ENCODE results near the gene CROT.

The CROT gene

DNA sequence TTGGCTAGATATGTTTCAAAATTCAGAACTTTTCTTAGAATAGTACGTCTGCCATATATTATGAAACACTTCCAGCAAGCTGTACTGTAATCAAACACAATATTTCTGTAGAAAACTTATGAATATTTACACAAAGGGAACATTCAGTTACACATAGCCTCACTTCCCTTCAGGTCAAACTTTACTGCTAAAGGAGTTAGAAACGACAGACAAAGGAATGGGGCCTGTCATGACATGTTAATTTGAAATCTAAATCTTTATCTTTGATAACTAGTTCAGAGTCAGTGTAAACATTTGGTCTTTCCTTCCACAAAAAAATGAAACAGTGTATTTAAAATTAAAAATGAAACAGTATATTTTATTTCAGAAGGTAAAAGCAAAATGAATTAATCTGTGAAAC is 1.0 kb upstream of the CROT start:
- no peak for DNase-seq

DNA sequence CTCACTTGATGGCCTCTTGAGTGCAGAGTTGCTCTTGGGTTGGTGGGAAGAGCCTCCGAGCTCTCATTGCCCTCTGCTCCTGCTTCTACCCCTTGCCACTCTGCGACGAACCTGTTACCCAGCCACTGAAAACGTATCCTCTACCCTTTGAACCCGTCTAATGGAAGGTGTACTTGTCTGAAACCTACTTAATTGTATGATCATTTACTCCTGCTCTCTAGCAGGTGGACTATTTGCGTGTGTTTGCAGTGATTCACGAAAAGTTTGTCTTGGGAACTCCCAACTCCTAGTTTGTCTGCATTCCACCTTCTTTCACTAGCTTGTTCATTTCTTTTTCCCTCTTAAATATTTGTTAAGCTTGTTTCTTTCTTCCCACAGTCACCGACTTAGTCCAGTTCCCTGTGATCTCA is 503 bp downstream of the CROT start:
- no peak for DNase-seq

DNA sequence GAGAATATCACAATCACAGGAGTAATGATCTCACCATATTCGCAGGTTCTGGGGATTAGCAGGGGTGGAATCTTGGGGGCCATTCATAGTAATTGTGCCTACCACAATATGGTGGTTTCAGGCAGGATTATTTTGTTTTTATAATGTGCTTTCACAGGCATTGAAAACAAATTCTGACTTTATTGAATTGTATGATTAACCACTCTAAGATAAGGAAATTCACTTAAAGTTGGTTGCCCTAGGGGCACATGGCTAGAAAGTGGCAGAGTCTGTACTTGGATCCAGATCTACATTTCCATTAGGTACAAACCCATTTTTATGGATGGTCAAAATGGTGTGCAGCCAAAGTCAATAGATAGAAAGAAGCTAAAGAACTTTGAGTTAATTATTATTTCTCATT is 1.7 kb downstream of the CROT start:
- DNase-seq = no peak

DNA sequence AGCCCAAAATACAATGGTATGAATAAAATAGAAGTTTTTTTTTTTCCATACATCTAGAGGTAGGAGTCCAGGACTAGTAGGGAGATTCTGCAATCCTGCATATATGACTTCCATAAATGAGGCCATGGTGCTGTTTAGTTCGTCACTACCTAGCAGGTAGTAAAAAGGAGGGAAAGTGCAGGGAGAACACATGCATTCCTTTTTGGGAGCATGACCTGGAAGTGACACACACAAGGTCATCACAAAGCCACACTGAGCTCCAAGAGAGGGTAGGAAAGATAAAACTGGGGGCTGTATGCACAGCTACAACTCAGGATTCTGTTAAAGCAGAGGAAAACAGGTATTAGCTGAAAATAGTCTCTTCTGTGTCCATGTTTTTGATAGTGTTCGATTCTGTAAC is 2.2 kb downstream of the CROT start:
- no peak for DNase-seq

DNA sequence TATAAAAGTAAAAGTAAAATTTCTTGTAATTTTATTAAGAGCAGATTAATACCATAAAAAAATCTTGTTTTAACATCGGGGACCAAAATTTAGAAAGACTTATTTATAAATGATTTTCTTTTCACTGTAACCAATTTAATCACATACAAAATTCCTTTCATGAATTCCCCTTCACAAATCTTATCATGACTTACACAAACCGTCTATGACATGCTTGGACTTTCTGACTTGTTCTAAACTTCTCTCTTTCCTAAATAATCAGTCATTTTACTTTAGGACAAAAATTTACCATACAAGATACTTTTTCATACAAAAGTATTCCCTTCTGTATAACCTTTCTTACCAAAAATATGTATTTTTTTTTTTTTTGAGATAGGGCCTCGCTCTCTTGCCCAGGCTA is 9.3 kb downstream of the CROT start:
- no peak for DNase-seq

DNA sequence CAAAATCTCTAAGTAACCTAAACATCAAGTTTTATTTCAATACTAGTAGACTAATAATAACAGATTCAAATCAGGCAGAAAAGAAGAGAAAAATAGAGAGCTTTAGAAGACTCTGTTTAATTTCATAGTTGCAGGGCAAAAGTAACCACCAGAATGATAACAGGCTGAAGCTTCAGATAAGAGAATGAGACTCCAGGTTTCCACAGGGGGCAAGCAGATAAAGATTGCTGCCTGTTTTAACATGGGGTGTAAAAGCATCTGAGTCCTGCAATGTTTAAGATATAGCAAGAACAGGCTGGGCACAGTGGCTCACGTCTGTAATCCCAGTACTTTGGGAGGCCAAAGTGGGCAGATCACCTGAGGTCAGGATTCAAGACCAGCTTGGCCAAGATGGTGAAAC is 11.0 kb downstream of the CROT start:
- DNase-seq = no peak

DNA sequence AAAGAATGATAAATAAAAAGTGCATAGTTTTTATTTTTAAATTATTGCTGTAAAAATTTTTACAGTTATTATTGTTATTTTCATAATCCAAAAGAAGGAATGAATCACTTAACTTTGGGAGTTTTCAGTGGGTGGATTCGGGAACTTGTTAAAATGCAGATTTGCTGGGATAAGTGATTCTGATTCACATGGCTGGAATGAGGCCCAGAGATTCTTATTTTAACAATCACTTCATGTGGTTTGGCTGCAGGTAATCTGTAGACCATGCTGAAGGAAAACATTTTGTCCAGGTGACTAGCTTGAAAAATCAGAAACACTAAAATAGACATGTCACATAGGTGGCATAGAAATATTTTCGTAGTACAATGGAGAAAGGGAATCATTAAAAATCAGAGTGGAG is 13.9 kb downstream of the CROT start:
- DNase-seq = no peak

DNA sequence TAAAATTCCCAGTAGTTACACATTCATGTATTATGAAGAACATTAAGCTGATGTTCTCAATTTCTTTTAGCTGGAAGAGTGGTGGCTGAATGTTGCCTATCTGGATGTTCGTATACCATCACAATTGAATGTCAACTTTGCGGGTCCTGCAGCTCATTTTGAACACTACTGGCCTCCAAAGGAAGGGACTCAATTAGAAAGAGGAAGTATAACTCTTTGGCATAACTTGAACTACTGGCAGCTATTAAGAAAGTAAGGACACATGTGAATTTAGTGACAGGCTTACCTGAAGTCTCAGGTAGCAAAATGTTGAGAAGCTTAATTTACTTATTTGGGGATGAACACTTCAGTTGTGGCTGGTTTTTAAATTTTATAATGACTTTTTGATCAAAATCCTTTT is 15.9 kb downstream of the CROT start:
- DNase-seq = no peak

DNA sequence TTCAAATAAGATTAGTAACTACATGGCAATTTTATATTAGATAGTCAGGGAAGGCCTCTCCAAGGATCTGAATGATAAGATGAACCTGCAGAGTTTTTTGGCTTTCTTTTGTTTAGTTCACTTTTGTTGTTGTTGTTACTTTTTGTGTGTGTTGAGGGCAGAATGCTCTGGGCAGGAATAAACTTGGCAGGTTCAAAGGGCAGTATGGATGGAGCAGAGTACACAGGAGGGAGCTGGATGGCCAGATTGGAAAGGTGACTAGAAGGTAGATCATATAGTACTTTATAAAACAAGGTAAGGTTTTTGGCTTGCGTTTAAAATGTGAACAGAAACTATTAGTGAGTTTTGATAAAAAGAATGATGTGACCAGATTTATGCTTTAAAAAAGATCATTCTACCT is 17.9 kb downstream of the CROT start:
- no peak for DNase-seq

DNA sequence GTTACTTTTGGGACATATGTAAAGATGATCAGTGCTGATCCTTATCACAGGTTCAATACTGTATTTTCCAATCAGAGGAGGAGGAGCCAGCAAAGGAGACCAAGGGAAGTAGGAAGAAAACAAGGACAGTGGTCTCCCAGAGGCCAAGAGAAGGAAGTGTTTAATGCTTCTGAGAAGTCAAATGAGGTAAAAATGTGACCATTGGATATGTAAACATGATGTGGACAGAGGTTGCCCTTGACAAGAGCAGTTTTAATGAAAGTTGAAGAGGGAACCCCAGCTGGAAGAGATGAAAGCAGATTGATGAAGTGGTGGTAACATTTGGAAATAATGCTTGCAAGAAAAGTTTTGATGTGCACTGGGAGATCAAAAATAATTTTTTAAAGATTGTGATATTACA is 18.8 kb downstream of the CROT start:
- no peak for DNase-seq

DNA sequence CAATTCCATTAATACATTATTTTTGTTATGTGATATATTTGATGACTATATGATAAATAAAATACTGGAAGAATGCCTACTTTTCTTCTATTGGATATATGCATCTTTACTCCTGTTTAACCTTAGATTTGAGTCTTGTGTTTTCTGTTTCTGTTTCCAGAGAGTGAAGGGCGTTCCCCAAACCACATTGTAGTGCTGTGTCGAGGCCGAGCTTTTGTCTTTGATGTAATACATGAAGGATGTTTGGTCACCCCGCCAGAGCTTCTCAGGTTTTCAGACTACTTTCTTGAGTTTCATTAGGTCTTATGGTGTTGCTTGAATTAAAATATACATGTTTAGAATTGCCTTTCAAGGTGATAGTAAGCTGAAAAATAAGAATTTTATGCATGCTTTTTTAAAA is 23.8 kb downstream of the CROT start:
- DNase-seq = no peak

DNA sequence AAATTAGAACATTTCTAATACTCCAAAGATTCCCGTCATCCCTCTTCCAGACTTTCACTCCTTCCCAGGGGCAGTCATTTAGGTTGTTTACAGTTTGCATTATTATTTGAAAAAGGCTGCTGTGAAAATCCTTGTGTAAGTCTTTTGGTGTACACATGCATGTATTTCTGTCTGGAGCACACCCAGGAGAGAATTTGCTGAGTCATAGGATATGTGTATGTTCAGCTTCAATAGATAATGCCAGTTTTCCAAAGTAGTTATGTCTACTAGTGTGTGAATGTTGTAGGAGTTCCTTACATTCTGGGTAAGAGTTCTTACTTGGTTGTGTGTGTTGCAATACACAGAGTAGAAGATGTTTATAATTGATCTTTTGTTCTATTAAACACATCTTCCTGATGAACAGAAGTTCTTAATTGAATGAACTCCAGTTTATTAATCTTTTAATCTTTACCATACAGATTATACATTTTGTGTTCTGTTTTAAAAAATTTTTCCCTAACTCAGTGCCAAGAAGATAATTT is 25.3 kb downstream of the CROT start:
- no peak for DNase-seq

DNA sequence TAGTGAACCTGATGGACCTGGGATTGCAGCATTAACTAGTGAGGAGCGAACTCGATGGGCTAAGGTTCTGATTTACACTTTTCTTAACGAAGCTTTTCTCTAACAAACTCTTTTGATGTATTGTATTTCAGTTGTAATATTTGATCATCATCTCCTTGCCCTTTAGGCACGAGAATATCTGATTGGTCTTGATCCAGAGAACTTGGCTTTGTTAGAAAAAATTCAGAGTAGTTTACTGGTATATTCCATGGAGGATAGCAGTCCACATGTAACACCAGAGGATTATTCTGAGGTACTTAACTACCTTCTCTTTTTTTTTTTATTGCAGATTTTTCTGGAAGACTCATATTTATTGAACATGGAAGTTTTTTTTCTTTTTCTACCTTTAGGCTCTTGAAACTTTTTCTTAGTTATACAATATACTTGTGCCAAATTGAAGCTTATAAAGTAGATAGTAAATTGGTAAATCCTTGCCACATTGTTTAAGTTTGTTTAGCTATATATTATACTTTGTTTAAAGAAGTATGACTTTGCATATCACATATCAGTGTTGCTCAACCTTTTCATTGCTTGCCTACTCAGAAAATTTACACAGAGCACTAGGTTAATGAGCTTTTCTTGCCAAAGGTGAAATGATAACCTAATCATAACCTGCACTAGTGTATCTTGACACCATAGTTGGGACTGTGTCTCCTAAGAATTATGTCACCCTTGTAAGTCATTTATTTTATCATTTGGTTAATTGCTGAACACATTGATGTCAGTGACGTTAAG is 30.4 kb downstream of the CROT start:
- DNase-seq = no peak

DNA sequence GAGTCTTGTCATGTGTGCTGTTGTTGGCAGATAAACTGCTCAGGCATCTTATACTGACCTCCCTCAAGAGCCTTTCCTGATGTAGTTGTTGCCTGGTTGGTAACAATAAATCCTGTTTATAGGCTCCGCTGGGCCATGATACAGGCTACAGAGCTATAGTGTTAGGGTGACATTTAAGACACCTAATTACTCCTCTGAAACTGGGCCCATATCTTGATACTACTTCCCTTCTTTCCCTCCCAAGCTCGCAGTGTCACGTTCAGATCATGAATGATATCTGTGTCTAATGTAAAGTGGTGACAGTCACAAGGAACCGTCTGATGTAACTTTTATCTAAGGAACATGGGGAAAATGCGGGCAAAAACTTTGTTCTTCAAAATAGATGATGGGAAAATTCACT is 35.4 kb downstream of the CROT start:
- DNase-seq = no peak

DNA sequence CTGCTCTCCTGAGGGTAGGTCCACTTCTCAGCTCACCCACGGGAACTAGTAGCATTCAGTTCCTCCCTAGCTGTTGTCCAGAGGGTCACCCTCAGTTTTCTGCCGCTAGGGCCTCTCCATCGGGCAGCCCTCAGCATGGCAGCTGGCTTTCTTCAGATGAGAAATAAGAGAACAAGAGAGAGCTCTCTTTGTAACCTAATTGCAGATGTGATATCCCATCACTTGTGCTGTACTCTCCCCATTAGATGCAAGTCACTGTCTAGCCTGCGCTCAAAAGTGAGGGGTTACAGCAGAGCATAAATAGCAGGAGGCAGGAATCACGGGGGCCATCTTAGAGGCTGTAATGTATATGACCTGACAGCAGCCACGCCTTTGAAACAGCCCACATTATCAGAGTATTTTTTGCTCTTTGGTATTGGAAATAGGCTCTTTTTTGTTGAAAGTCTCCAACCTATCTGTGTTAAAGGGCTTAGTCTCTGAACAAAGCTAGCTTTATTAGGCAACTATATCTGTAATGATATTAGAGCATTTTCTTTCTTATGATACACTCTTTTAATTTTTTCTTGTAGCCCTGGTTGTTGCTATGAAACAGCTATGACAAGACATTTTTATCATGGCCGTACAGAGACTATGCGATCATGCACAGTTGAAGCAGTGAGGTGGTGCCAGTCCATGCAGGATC is 45.7 kb downstream of the CROT start:
- no peak for DNase-seq

DNA sequence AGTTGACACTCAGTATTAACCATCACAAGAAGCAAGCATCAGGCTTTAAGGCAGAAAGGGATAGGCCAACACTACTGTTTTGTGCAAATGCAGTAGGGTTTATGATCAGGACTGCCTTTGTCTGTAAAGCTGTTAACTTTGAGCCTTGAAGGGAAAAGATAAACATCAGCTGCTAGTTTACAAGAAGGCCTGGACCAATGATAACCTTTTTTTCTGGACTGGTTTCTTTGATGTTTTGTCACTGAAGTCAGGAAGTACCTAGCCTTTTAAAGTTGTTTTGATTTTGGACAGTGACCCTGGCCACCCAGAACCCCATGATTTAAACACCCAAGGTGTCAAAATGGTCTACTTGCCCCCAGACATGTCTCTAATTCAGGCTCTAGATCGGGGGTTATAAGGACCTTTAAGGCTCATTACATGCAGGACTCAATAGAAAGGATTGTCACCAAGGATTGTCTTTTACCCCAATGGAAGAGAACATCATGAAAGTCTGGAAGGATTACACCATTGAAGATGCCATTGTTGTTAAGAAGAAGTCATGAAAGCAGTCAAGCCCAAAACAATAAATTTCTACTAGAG is 50.1 kb downstream of the CROT start:
- DNase-seq = no peak

DNA sequence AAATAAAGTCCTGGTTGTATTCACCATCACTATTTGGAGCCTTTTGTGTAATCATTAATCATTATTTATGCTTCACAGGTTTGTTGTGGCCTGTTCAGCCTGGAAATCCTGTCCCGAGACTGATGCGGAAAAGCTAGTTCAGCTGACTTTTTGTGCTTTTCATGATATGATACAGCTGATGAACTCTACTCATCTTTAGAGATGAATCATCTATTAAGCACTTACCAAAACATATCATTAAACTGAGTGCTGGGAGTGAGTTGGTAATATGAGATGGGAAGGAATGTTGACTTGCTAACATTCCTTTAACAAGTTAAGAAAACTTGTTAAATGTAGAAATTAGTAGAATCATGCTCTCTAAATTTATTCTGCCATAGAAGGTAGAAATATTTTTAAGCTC is 53.0 kb downstream of the CROT start:
- no peak for DNase-seq

DNA sequence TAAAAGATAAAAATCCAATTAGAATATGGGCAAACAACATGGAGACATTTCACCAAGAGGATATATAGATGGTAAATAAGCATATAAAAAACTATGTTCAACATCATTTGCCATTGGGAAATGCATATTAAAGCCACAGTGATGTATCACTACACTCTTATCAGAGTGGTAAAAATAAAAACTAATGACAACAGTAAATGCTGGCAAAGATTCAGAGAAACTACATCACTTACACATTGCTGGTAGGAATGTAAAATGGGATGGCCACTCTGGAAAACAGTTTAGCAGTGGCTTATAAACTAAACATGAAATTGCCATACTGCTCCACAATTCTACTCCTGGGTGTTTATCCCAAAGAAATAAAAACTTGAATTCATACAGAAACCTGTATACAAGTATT is 59.2 kb downstream of the CROT start:
- no peak for DNase-seq

DNA sequence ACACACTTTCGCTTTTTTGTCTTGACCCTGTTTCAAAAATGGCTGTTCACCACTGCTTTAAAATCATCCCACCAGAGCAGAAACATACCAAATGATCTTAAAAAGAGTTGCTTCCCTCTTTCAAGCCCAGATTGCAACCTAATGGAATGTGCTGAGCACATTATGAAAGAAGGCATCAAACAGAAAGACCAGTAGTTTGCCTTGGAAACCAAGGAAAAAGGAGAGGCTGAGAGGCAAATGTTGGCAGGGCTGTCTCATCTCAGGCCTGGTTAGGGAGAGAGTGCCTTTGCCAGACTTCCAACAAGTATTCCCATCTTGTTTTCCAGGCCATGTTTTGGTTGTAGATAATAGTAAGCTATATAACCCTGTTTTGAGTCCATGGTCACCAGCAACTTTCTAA is 65.7 kb downstream of the CROT start:
- DNase-seq = no peak

DNA sequence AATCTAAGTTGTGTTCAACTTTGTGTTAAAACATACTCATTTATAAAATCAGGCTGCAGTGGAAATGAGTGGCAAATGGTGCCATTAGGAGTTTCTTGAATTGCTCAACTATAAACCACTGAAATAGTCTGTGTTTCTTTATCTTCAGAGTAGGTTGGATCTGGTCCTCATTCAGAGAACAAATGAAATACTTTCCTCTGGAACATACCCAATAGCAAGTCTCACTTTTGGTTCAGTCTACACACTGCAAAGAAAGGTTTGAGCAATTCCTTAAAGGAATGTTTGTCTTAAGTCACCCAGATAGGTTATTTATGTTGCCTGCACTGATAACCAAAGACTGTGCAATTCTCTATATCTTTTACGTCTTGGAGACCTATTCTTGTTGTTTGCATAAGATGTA is 67.6 kb downstream of the CROT start:
- no peak for DNase-seq

DNA sequence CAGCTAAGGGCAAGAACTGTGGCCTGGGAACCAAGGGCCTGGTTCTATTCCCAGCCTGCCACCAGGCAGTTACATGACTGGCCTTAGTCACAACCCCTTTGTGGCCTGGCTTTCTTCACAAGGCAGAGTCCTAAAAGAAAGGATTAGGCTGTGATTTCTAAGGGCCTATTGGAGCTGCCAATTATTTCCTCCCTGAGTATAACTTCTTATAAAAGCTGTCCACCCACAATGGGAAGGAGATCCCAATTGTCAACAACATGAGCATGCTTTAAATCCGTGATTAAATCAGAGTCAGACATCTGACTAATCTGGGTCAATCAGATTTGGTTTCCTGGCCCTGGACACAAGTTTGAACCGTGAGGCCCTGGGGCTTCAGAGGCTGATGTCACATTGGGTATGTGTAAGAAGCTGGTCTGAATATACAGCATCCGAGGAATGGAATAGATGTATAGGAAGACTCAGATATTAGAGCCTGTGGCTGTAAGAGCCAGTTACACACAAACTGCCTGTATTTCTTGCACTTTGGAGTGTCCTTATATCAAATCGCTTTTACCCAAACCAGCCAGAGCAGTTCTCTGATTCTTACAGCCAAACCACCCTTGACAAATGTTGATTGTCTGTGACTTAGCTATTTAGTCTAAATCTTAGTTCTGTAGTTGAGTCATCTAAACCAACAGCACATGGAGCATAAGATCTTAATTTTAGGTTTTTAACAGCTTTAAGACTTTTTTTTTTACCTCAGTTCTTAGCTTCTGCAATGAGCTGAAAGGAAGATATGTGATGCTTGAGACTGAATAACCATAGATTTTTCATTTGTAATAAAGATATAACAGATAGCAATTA is 68.7 kb downstream of the CROT start:
- DNase-seq = no peak

DNA sequence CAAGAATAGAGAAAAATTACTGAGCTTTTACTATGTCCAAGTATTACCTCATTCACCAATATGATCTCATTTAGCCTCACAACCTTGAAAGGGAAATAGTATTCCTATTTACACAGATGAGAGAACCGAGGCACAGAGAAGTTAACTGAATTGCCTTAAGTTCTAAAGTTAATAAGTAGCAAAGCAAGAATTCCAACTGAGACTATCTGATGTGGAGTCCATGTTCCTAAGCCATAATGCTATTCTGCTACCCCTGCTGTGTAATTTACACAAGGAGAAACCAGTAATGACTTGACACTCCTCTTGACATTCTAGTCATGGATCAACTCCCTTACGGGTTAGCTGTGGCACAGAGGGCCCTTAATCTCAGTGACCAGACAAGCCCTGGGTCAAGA is 69.3 kb downstream of the CROT start:
- no peak for DNase-seq
